Liver (tissue), 9 donors: ENCODE data around the gene SAMD7. TPM values are rescaled to one million over a fixed set of nuclear protein-coding genes. Genes with fewer than 3 reads are reported as not detected.

ENCODE experiments used
- DNase-seq: peaks from one replicate; pipeline ENCODE4 v3.0.0-alpha.2; 2017; ENCODE audit warnings: low spot score
- H3K27ac ChIP-seq, 2 donors: one replicate each; pipeline ENCODE4 v1.7.0; 2013; ENCODE audit warnings: inconsistent platforms in 2 of 2, low read length in 2 of 2, control low read depth in 1 of 2, low read depth in 1 of 2, mild to moderate bottlenecking in 1 of 2
- H3K27me3 ChIP-seq, 4 donors: one replicate each; pipeline versions ENCODE4 v1.6.1 to v1.7.0; 2013; ENCODE audit warnings: low read length in 3 of 4, inconsistent platforms in 1 of 4, mild to moderate bottlenecking in 1 of 4, moderate library complexity in 1 of 4; ENCODE audit not compliant: control insufficient read depth in 4 of 4, insufficient read depth in 4 of 4
- H3K36me3 ChIP-seq, 4 donors: one replicate each; pipeline versions ENCODE4 v1.6.1 to v1.7.0; 2013; ENCODE audit warnings: low read length in 3 of 4, mild to moderate bottlenecking in 3 of 4, low read depth in 1 of 4, moderate library complexity in 1 of 4; ENCODE audit not compliant: control insufficient read depth in 4 of 4, insufficient read depth in 3 of 4
- H3K4me1 ChIP-seq, 4 donors: one replicate each; pipeline versions ENCODE4 v1.6.1 to v1.7.0; 2013; ENCODE audit warnings: low read length in 3 of 4, mild to moderate bottlenecking in 3 of 4, moderate library complexity in 1 of 4; ENCODE audit not compliant: control insufficient read depth in 4 of 4, insufficient read depth in 4 of 4
- H3K4me3 ChIP-seq, 3 donors: one replicate each; pipeline versions ENCODE4 v1.6.1 to v1.7.0; 2013; ENCODE audit warnings: low read length in 3 of 3, control low read depth in 1 of 3, low read depth in 1 of 3, mild to moderate bottlenecking in 1 of 3
- H3K9ac ChIP-seq, 2 donors: one replicate each; pipeline ENCODE4 v1.7.0; 2013; ENCODE audit warnings: low read length in 2 of 2, mild to moderate bottlenecking in 2 of 2, moderate library complexity in 2 of 2, control low read depth in 1 of 2, low read depth in 1 of 2
- H3K9me3 ChIP-seq, 4 donors: one replicate each; pipeline versions ENCODE4 v1.6.1 to v1.7.0; 2013; ENCODE audit warnings: low read length in 3 of 4; ENCODE audit not compliant: control insufficient read depth in 4 of 4
- EGR1 ChIP-seq, 2 donors: IDR thresholded peaks; 2 replicates each; pipeline ENCODE4 v1.6.1; 2016 to 2018; ENCODE audit warnings: antibody characterized with exemption in 2 of 2, low read depth in 2 of 2
- FOXA1 ChIP-seq: IDR thresholded peaks from 2 replicates; pipeline ENCODE4 v1.6.1; 2016; ENCODE audit warnings: antibody characterized with exemption
- FOXA2 ChIP-seq: IDR thresholded peaks from 2 replicates; pipeline ENCODE4 v1.6.1; 2016; ENCODE audit warnings: antibody characterized with exemption
- GABPA ChIP-seq, 2 donors: IDR thresholded peaks in 1 of 2; conservative IDR thresholded peaks in 1 of 2; 2 replicates each; pipeline ENCODE4 v1.6.1; 2016; ENCODE audit warnings: antibody characterized with exemption in 2 of 2, mild to moderate bottlenecking in 1 of 2, moderate library complexity in 1 of 2
- HNF4A ChIP-seq, 2 donors: conservative IDR thresholded peaks; 2 replicates each; pipeline ENCODE4 v1.6.1; 2016; ENCODE audit warnings: antibody characterized with exemption in 2 of 2, mild to moderate bottlenecking in 2 of 2
- HNF4G ChIP-seq: IDR thresholded peaks from 2 replicates; pipeline ENCODE4 v1.6.1; 2016; ENCODE audit warnings: antibody characterized with exemption
- JUND ChIP-seq, 2 donors: IDR thresholded peaks; 2 replicates each; pipeline ENCODE4 v1.6.1; 2016; ENCODE audit warnings: antibody characterized with exemption in 2 of 2
- NR2F2 ChIP-seq: IDR thresholded peaks from 2 replicates; pipeline ENCODE4 v1.6.1; 2016; ENCODE audit warnings: antibody characterized with exemption
- RAD21 ChIP-seq, 2 donors: IDR thresholded peaks; 2 replicates each; pipeline ENCODE4 v1.6.1; 2016; ENCODE audit warnings: antibody characterized with exemption in 2 of 2, mild to moderate bottlenecking in 2 of 2
- REST ChIP-seq: IDR thresholded peaks from 2 replicates; pipeline ENCODE4 v1.6.1; 2016; ENCODE audit warnings: antibody characterized with exemption, mild to moderate bottlenecking
- RXRA ChIP-seq, 2 donors: IDR thresholded peaks; 2 replicates each; pipeline ENCODE4 v1.6.1; 2017 to 2018; ENCODE audit warnings: antibody characterized with exemption in 2 of 2, mild to moderate bottlenecking in 1 of 2
- SP1 ChIP-seq: IDR thresholded peaks from 2 replicates; pipeline ENCODE4 v1.6.1; 2018; ENCODE audit warnings: antibody characterized with exemption, mild to moderate bottlenecking
- TAF1 ChIP-seq: conservative IDR thresholded peaks from 2 replicates; pipeline ENCODE4 v1.6.1; 2016; ENCODE audit warnings: antibody characterized with exemption, mild to moderate bottlenecking
- YY1 ChIP-seq: IDR thresholded peaks from 2 replicates; pipeline ENCODE4 v1.6.1; 2016; ENCODE audit warnings: antibody characterized with exemption, mild to moderate bottlenecking
- WGBS: extraction: QIAGEN DNeasy Blood & Tissue Kit; methylation state at CpG from one replicate; pipeline ENCODE4 v1.1.7; 2013; 5-methylcytosine and 5-hydroxymethylcytosine counted together
- polyA plus RNA-seq, 2 donors: library from polyadenylated mRNA; stranded (reverse) in 1 of 2; unstranded in 1 of 2; fragments of 200-250 nt in 1 of 2; fragments of >200 nt in 1 of 2; fragmentation: Nextera tagmentation in 1 of 2; extraction: Ambion mirVana in 1 of 2; gene quantifications; one replicate each; pipeline versions ENCODE4 v1.2.1 to v1.2.3, GENCODE V29; 2013 to 2015
- total RNA-seq, 2 donors: library from RNA; depleted of rRNA; stranded (reverse); fragments of >200 nt; gene quantifications; one replicate each; pipeline ENCODE4 v1.2.3, GENCODE V29; 2014
- TF ChIP-seq, protein P1 (sequence below): IDR thresholded peaks from 2 replicates; pipeline ENCODE4 v1.6.1; 2016; ENCODE audit warnings: antibody characterized with exemption
- TF ChIP-seq, protein P2 (sequence below): IDR thresholded peaks from 2 replicates; pipeline ENCODE4 v1.6.1; 2016; ENCODE audit warnings: antibody characterized with exemption
- TF ChIP-seq, protein P3 (sequence below): IDR thresholded peaks from 2 replicates; pipeline ENCODE4 v1.6.1; 2016; ENCODE audit warnings: antibody characterized with exemption
- TF ChIP-seq, protein P4 (sequence below): fragments of 150-350 bp; IDR thresholded peaks from 2 replicates; pipeline ENCODE4 v1.5.1; 2017; ENCODE audit warnings: improper control_type of control experiment, low read depth, low read length; ENCODE audit not compliant: missing input control
- donor health status: healthy.
- donor health status: healthy.
- donor health status: healthy.
- donor health status: healthy.
- donor health status: healthy.

SAMD7 gene
- total and polyA plus RNA-seq, 4 donors: not detected

DNA sequence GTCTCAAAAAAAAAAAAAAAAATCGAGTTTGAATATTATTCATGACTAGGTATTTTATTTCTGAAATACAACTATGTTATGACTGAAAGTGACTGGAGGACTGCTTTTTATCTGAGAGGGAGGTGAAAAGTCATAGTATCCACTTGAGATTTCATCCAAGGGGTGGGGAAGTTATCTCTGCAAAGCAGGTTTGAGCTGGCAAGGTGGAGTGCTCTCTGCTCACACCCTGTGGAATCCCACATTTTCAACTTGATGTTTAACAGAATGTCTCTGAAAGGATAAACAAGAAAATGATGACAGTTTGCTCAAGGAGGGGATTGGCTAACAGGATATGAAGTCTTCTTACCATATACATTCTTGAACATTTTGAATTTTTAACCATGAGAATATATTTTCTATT, 27.9 kb downstream of the SAMD7 start:
- no peak for DNase-seq

More for the DNA sequence above, 27.9 kb downstream of the SAMD7 start:
- H3K27ac ChIP-seq: no peak overlapping the region
- WGBS: 41% methylated on average over 1 of the region's 1 CpG
- H3K9ac ChIP-seq: no peak overlapping the region
- no peaks in the 10 kb centered on the region for H3K9me3 ChIP-seq
- no peaks in the 10 kb centered on the region for H3K4me1 ChIP-seq
- no peaks in the 10 kb centered on the region for H3K27me3 ChIP-seq
- H3K4me3 ChIP-seq: no peak overlapping the region
- no peaks in the 10 kb centered on the region for H3K36me3 ChIP-seq
- no peak for TF ChIP-seq RAD21 (IDR thresholded peaks at IDR 0.05)
- TF ChIP-seq, protein P1, sequence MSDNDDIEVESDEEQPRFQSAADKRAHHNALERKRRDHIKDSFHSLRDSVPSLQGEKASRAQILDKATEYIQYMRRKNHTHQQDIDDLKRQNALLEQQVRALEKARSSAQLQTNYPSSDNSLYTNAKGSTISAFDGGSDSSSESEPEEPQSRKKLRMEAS: no peak
- TF ChIP-seq, protein P2, sequence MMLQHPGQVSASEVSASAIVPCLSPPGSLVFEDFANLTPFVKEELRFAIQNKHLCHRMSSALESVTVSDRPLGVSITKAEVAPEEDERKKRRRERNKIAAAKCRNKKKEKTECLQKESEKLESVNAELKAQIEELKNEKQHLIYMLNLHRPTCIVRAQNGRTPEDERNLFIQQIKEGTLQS: no peak
- TF ChIP-seq TAF1: no peak
- TF ChIP-seq GABPA (IDR thresholded peaks at IDR 0.05 in 1 of 2, conservative IDR thresholded peaks at IDR 0.05 in 1 of 2): no peak
- TF ChIP-seq, protein P3, sequence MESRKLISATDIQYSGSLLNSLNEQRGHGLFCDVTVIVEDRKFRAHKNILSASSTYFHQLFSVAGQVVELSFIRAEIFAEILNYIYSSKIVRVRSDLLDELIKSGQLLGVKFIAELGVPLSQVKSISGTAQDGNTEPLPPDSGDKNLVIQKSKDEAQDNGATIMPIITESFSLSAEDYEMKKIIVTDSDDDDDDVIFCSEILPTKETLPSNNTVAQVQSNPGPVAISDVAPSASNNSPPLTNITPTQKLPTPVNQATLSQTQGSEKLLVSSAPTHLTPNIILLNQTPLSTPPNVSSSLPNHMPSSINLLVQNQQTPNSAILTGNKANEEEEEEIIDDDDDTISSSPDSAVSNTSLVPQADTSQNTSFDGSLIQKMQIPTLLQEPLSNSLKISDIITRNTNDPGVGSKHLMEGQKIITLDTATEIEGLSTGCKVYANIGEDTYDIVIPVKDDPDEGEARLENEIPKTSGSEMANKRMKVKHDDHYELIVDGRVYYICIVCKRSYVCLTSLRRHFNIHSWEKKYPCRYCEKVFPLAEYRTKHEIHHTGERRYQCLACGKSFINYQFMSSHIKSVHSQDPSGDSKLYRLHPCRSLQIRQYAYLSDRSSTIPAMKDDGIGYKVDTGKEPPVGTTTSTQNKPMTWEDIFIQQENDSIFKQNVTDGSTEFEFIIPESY: no peak
- TF ChIP-seq HNF4G: no peak
- TF ChIP-seq REST: no peak
- no peak for TF ChIP-seq YY1
- TF ChIP-seq FOXA1: no peak
- TF ChIP-seq RXRA (IDR thresholded peaks at IDR 0.05): no peak
- TF ChIP-seq, protein P4, sequence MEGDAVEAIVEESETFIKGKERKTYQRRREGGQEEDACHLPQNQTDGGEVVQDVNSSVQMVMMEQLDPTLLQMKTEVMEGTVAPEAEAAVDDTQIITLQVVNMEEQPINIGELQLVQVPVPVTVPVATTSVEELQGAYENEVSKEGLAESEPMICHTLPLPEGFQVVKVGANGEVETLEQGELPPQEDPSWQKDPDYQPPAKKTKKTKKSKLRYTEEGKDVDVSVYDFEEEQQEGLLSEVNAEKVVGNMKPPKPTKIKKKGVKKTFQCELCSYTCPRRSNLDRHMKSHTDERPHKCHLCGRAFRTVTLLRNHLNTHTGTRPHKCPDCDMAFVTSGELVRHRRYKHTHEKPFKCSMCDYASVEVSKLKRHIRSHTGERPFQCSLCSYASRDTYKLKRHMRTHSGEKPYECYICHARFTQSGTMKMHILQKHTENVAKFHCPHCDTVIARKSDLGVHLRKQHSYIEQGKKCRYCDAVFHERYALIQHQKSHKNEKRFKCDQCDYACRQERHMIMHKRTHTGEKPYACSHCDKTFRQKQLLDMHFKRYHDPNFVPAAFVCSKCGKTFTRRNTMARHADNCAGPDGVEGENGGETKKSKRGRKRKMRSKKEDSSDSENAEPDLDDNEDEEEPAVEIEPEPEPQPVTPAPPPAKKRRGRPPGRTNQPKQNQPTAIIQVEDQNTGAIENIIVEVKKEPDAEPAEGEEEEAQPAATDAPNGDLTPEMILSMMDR: no peak
- no peak for TF ChIP-seq HNF4A (conservative IDR thresholded peaks at IDR 0.05)
- no peak for TF ChIP-seq JUND (IDR thresholded peaks at IDR 0.05)
- no peak for TF ChIP-seq EGR1 (IDR thresholded peaks at IDR 0.05; ENCODE audit: low read depth in 2 of 2)
- no peak for TF ChIP-seq SP1
- TF ChIP-seq NR2F2: no peak
- no peak for TF ChIP-seq FOXA2
